Neutrophil (primary cell): ENCODE results near the gene C1QTNF9.
"Not testable (repeated sequence)": the region's sequence is repeated elsewhere in the genome, so short reads cannot be mapped to it uniquely, and the experiment has no call there.

Source experiments
- H3K27ac ChIP-seq: fragments of 200-600 bp; sonication (generic); 2 replicates; pipeline ENCODE4 v1.5.1; 2016; ENCODE audit warnings: mild to moderate bottlenecking, moderate library complexity
- H3K27me3 ChIP-seq: fragments of 200-600 bp; sonication (generic); 2 replicates; pipeline ENCODE4 v1.6.0; 2016; ENCODE audit warnings: mild to moderate bottlenecking
- H3K36me3 ChIP-seq: fragments of 200-600 bp; sonication (generic); 2 replicates; pipeline ENCODE4 v1.5.1; 2017
- H3K4me1 ChIP-seq, 2 experiments: fragments of 200-600 bp in 1 of 2; sonication (generic) in 1 of 2; 1 replicate in 1 of 2; 2 replicates in 1 of 2; pipeline versions ENCODE4 v1.5.1 to v1.6.1; 2013 to 2016; ENCODE audit warnings: low read depth in 1 of 2, low read length in 1 of 2, mild to moderate bottlenecking in 1 of 2, moderate library complexity in 1 of 2; ENCODE audit not compliant: control insufficient read depth in 1 of 2, insufficient read depth in 1 of 2
- H3K4me3 ChIP-seq, 2 experiments: fragments of 200-600 bp in 1 of 2; sonication (generic) in 1 of 2; 1 replicate in 1 of 2; 2 replicates in 1 of 2; pipeline ENCODE4 v1.5.1; 2013 to 2016; ENCODE audit warnings: low read depth in 1 of 2, low read length in 1 of 2, mild to moderate bottlenecking in 1 of 2, moderate library complexity in 1 of 2
- H3K9me3 ChIP-seq: fragments of 200-600 bp; sonication (generic); 2 replicates; pipeline ENCODE4 v1.5.1; 2016
- TF ChIP-seq, protein P1 (sequence below): fragments of 200-600 bp; sonication (generic); IDR thresholded peaks from 2 replicates; pipeline ENCODE4 v1.5.1; 2016; ENCODE audit warnings: antibody characterized with exemption

The C1QTNF9 gene

DNA sequence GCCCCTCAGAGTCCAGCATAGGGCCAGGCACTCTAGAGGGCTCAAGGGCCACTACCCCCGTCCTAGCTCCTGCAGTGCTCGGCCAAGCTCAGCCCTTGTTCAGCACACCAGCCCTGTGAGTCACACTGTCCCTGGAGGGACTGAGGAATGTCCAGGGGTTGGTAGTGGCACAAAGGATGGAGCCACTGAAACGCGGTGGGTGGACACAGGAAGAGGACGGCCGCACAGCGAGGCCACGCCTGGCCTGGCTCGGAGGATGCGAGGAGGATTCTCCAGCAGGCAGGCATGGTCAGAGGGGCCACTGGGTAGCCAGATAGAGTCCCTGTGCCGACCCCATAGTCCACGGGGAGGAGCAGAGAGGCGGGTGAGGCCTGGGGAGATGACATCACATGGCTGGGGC is 45.7 kb downstream of the C1QTNF9 start:
- H3K4me3 ChIP-seq: no peak overlapping the region
- H3K4me1 ChIP-seq: no peaks in the 10 kb centered on the region
- no peaks in the 10 kb centered on the region for H3K36me3 ChIP-seq
- H3K27ac ChIP-seq: no peak overlapping the region
- TF ChIP-seq, protein P1, sequence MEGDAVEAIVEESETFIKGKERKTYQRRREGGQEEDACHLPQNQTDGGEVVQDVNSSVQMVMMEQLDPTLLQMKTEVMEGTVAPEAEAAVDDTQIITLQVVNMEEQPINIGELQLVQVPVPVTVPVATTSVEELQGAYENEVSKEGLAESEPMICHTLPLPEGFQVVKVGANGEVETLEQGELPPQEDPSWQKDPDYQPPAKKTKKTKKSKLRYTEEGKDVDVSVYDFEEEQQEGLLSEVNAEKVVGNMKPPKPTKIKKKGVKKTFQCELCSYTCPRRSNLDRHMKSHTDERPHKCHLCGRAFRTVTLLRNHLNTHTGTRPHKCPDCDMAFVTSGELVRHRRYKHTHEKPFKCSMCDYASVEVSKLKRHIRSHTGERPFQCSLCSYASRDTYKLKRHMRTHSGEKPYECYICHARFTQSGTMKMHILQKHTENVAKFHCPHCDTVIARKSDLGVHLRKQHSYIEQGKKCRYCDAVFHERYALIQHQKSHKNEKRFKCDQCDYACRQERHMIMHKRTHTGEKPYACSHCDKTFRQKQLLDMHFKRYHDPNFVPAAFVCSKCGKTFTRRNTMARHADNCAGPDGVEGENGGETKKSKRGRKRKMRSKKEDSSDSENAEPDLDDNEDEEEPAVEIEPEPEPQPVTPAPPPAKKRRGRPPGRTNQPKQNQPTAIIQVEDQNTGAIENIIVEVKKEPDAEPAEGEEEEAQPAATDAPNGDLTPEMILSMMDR: no peak
- no peaks in the 10 kb centered on the region for H3K9me3 ChIP-seq
- H3K27me3 ChIP-seq: no peaks in the 10 kb centered on the region

DNA sequence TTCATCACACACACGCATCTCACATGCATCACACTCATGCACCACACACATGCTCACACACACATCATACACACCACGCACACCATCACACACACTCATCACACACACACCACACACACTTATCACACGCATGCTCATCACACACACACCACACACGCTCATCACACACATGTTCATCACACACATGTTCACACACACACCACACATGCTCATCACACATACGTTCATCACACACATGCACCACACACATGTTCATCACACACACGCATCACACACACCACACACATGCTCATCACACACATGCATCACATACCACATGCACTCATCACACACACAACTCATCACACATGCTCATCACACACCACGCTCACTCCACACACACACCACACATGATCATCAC is 46.9 kb downstream of the C1QTNF9 start:
- no peaks in the 10 kb centered on the region for H3K9me3 ChIP-seq
- TF ChIP-seq, protein P1: no peak
- no peak overlapping the region for H3K27ac ChIP-seq
- H3K4me3 ChIP-seq: no peak overlapping the region
- H3K27me3 ChIP-seq: no peaks in the 10 kb centered on the region
- no peaks in the 10 kb centered on the region for H3K36me3 ChIP-seq
- H3K4me1 ChIP-seq: no peaks in the 10 kb centered on the region

- H3K36me3 ChIP-seq: no peaks in the 10 kb centered on the region
- no peaks in the 10 kb centered on the region for H3K9me3 ChIP-seq
- H3K27me3 ChIP-seq: no peaks in the 10 kb centered on the region
- H3K4me3 ChIP-seq: no peak overlapping the region
- TF ChIP-seq, protein P1: no peak
- no peaks in the 10 kb centered on the region for H3K4me1 ChIP-seq
- no peak overlapping the region for H3K27ac ChIP-seq
These were observed 47.5 kb downstream of the C1QTNF9 start for GRCh38 chr13:24356837-24357236.

GRCh38 chr13:24357756-24358155 is 48.4 kb downstream of the C1QTNF9 start:
- Histone ChIP-seq H3K4me3 (no peak overlapping the region), H3K9me3 (no peaks in the 10 kb centered on the region), H3K27me3 (no peaks in the 10 kb centered on the region), H3K27ac (no peak overlapping the region), H3K4me1 (no peaks in the 10 kb centered on the region), H3K36me3 (no peaks in the 10 kb centered on the region)
- TF ChIP-seq, protein P1: no peak

DNA sequence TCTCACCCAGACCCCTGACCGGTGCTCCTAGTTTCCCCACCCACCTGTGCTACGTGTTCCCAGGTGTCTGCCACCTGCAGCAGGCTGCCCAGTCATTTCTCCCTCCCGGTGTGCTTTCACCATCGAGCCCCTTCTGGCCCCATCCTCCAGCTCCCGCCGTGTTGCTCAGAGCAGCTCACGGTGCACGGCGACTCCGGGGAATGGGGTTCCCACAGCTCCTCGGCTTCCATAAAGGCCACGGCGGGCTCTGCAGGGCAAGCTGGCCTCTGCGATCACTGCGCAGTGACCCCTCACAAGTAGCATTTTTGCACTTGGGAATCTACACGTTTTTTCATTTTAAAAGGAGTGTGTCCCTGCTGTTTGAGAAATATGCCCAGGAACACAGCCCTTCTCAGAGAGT is 49.5 kb downstream of the C1QTNF9 start:
- H3K27ac ChIP-seq, H3K9me3 ChIP-seq, H3K4me1 ChIP-seq: not testable (repeated sequence)

DNA sequence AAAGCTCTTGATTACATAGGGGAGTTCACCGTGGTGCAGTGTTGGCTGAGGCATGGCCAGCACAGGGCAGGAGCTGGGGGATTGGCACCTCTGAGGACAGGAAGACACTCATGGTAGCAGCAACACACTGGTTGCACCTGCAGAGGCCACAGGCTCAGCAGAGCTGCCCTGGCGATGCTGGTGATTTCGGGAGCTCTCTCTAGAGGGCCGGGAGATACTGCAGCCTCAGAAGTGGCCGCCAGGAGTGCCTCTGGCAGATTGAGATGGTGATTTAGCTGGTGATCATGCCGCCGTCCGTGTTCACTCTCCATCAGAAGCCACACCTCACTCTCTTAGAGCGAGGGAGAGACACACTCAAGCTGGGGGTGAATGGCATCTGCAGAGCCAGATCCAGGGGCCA is 49.9 kb downstream of the C1QTNF9 start:
- not testable (repeated sequence) for H3K27me3 ChIP-seq, H3K4me3 ChIP-seq, H3K36me3 ChIP-seq, H3K27ac ChIP-seq, H3K4me1 ChIP-seq, H3K9me3 ChIP-seq

More for the DNA sequence above, 49.5 kb downstream of the C1QTNF9 start:
- H3K27me3 ChIP-seq, H3K4me3 ChIP-seq, H3K36me3 ChIP-seq: not testable (repeated sequence)

DNA sequence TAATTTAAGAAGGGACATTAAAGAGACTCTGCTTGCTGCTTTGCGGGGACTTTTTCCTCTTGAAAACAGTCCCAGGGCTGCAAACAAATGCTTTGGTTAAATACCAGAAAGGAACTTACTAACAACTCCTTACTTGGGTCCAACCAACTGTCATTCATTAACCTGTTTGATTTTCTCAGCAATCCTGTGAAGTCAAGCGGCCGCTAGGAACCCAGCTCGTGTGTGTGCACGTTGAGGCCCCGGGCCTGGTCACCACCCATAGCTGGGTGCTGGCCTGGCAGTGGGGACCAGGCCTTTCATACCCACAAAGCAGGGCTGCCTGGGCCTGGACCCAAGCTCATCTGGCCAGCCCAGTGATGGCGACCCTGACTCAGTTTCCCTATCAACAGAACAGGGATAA is 50.7 kb downstream of the C1QTNF9 start:
- H3K4me1 ChIP-seq: no peaks in the 10 kb centered on the region
- H3K27ac ChIP-seq: no peak overlapping the region
- H3K4me3 ChIP-seq: no peak overlapping the region
- no peaks in the 10 kb centered on the region for H3K9me3 ChIP-seq
- TF ChIP-seq, protein P1: no peak
- no peaks in the 10 kb centered on the region for H3K36me3 ChIP-seq
- no peaks in the 10 kb centered on the region for H3K27me3 ChIP-seq
